H1 (cell line): ENCODE measurements around the gene MYO1F. TPM values are rescaled to one million over a fixed set of nuclear protein-coding genes. Genes with fewer than 3 reads are reported as not detected.
A peak's percentile ranks its signal among the peaks of the same experiment; 100 is the strongest.

ENCODE experiments used
- CTCF ChIA-PET: fragments of 300-600 bp; sonication (Branson Sonifier 250); formaldehyde crosslinking; loops from one replicate; lab custom pipeline; 2021; ENCODE audit not compliant: partially characterized antibody; lab: Charles Lee
- POLR2A ChIA-PET: fragments of 300-600 bp; sonication (Branson Sonifier 250); formaldehyde crosslinking; loops from one replicate; lab custom pipeline; 2021; ENCODE audit warnings: inconsistent platforms; ENCODE audit not compliant: partially characterized antibody; lab: Charles Lee
- DNase-seq, 2 experiments: peaks; one replicate each; pipeline versions ENCODE4 v3.0.0 to v3.0.0-alpha.2; 2010 to 2022; ENCODE audit warnings: low spot score in 2 of 2, low read depth in 1 of 2, mixed read lengths in 1 of 2
- FAIRE-seq: peaks from 2 replicates; lab custom pipeline; 2011; peaks lifted over from hg19 to GRCh38; lab: Jason Lieb, UNC
- H2AFZ ChIP-seq: 2 replicates; pipeline ENCODE4 v1.8.1; 2012; ENCODE audit warnings: low read length, inconsistent platforms
- H2AK5ac ChIP-seq: 2 replicates; pipeline ENCODE4 v1.6.1; 2013; ENCODE audit warnings: low read depth, low read length
- H2BK120ac ChIP-seq: replicated peaks from 2 replicates; pipeline ENCODE3; 2013; ENCODE audit warnings: low read depth, low read length, inconsistent platforms
- H2BK12ac ChIP-seq: 2 replicates; pipeline ENCODE4 v1.6.1; 2013; ENCODE audit warnings: low read depth, low read length
- H2BK15ac ChIP-seq: 2 replicates; pipeline ENCODE4 v1.6.1; 2013; ENCODE audit warnings: low read length
- H2BK20ac ChIP-seq: 2 replicates; pipeline ENCODE4 v1.6.1; 2013; ENCODE audit warnings: low read length
- H2BK5ac ChIP-seq: 2 replicates; pipeline ENCODE4 v1.6.1; 2013; ENCODE audit warnings: low read depth, low read length
- H3K14ac ChIP-seq: 2 replicates; pipeline ENCODE4 v1.6.1; 2013; ENCODE audit warnings: inconsistent platforms; ENCODE audit not compliant: insufficient read length
- H3K18ac ChIP-seq: 2 replicates; pipeline ENCODE4 v1.6.1; 2013; ENCODE audit warnings: low read length; ENCODE audit errors: extremely low read depth
- H3K23ac ChIP-seq: 2 replicates; pipeline ENCODE4 v1.6.1; 2013; ENCODE audit warnings: inconsistent platforms; ENCODE audit not compliant: insufficient read length
- H3K23me2 ChIP-seq: 2 replicates; pipeline ENCODE4 v1.6.1; 2013; ENCODE audit warnings: low read depth, low read length
- H3K27ac ChIP-seq: 2 replicates; pipeline ENCODE4 v1.6.1; 2011; ENCODE audit warnings: low read depth, low read length, inconsistent platforms
- H3K27me3 ChIP-seq, 4 experiments: replicated peaks in 1 of 4; 1 replicate in 1 of 4; 2 replicates in 3 of 4; pipeline versions ENCODE4 v1.6.1 to v1.8.1; 2011 to 2013; ENCODE audit warnings: low read length in 3 of 4, mild to moderate bottlenecking in 3 of 4, inconsistent platforms in 2 of 4, mixed read lengths in 2 of 4, moderate library complexity in 1 of 4; ENCODE audit not compliant: control insufficient read depth in 3 of 4, insufficient read depth in 3 of 4; ENCODE audit errors: extremely low read depth in 1 of 4
- H3K36me3 ChIP-seq, 4 experiments: 2 replicates each; pipeline versions ENCODE4 v1.6.1 to v1.8.1; 2011 to 2013; ENCODE audit warnings: mild to moderate bottlenecking in 4 of 4, low read length in 3 of 4, moderate library complexity in 2 of 4, control low read depth in 1 of 4, inconsistent platforms in 1 of 4; ENCODE audit not compliant: insufficient read depth in 4 of 4, control insufficient read depth in 2 of 4
- H3K4ac ChIP-seq: replicated peaks from 2 replicates; pipeline ENCODE3; 2013; ENCODE audit warnings: low read length, low read depth, mixed read lengths, inconsistent platforms; ENCODE audit not compliant: insufficient read length
- H3K4me1 ChIP-seq, 4 experiments: replicated peaks in 1 of 4; 1 replicate in 1 of 4; 2 replicates in 3 of 4; pipeline versions ENCODE4 v1.6.1 to v1.8.1; 2011 to 2013; ENCODE audit warnings: low read length in 3 of 4, inconsistent platforms in 2 of 4, mixed read lengths in 1 of 4; ENCODE audit not compliant: insufficient read depth in 4 of 4, control insufficient read depth in 3 of 4
- H3K4me2 ChIP-seq, 2 experiments: 2 replicates each; pipeline versions ENCODE4 v1.6.1 to v1.8.1; 2011 to 2013; ENCODE audit warnings: low read depth in 2 of 2, low read length in 2 of 2, control low read depth in 1 of 2, inconsistent platforms in 1 of 2, mild to moderate bottlenecking in 1 of 2; ENCODE audit not compliant: insufficient read depth in 1 of 2
- H3K4me3 ChIP-seq, 4 experiments: fragments of 200-600, 300-600 bp in 1 of 4; sonication (generic), shearing (Covaris generic), sonication (Bioruptor Twin) in 1 of 4; 2 replicates each; pipeline versions ENCODE4 v1.5.1 to v1.8.1; 2011 to 2016; ENCODE audit warnings: low read length in 4 of 4, low read depth in 3 of 4, control low read depth in 2 of 4, inconsistent platforms in 2 of 4, mild to moderate bottlenecking in 2 of 4, mixed read lengths in 1 of 4, moderate library complexity in 1 of 4; ENCODE audit not compliant: insufficient read depth in 2 of 4; ENCODE audit errors: extremely low read depth in 1 of 4
- H3K56ac ChIP-seq: replicated peaks from 2 replicates; pipeline ENCODE3; 2013; ENCODE audit warnings: low read depth, mild to moderate bottlenecking, mixed read lengths, low read length, inconsistent platforms; ENCODE audit not compliant: insufficient read length
- H3K79me1 ChIP-seq: 2 replicates; pipeline ENCODE4 v1.6.1; 2013; ENCODE audit warnings: low read depth, low read length, control low read depth
- H3K79me2 ChIP-seq, 2 experiments: 2 replicates each; pipeline versions ENCODE4 v1.6.1 to v1.8.1; 2012 to 2013; ENCODE audit warnings: low read length in 2 of 2, mild to moderate bottlenecking in 2 of 2, inconsistent platforms in 1 of 2; ENCODE audit not compliant: insufficient read depth in 2 of 2, control insufficient read depth in 1 of 2
- H3K9ac ChIP-seq, 4 experiments: replicated peaks in 1 of 4; 1 replicate in 1 of 4; 2 replicates in 3 of 4; pipeline versions ENCODE4 v1.6.1 to v1.8.1; 2011 to 2013; ENCODE audit warnings: low read depth in 3 of 4, low read length in 3 of 4, control low read depth in 2 of 4, mild to moderate bottlenecking in 2 of 4, moderate library complexity in 2 of 4, inconsistent platforms in 1 of 4; ENCODE audit errors: extremely low read depth in 1 of 4
- H3K9me3 ChIP-seq, 2 experiments: 2 replicates each; pipeline versions ENCODE4 v1.6.1 to v1.8.1; 2012 to 2013; ENCODE audit warnings: mild to moderate bottlenecking in 2 of 2, moderate library complexity in 2 of 2, control low read depth in 1 of 2, inconsistent platforms in 1 of 2, low read depth in 1 of 2, low read length in 1 of 2, mixed read lengths in 1 of 2; ENCODE audit not compliant: insufficient read depth in 2 of 2
- H4K20me1 ChIP-seq, 2 experiments: replicated peaks in 1 of 2; 2 replicates each; pipeline versions ENCODE3 to v1.8.1; 2011 to 2013; ENCODE audit warnings: inconsistent platforms in 2 of 2, low read length in 2 of 2, mild to moderate bottlenecking in 1 of 2; ENCODE audit not compliant: insufficient read depth in 2 of 2, control insufficient read depth in 1 of 2
- H4K5ac ChIP-seq: 2 replicates; pipeline ENCODE4 v1.6.1; 2013; ENCODE audit warnings: low read length, low read depth, mixed read lengths, inconsistent platforms; ENCODE audit not compliant: insufficient read length
- H4K8ac ChIP-seq: 2 replicates; pipeline ENCODE4 v1.8.0; 2013; ENCODE audit warnings: mild to moderate bottlenecking, moderate library complexity, low read length, inconsistent platforms; ENCODE audit not compliant: insufficient read depth; ENCODE audit errors: extremely low read depth
- H4K91ac ChIP-seq: replicated peaks from 2 replicates; pipeline ENCODE3; 2013; ENCODE audit warnings: low read length, mixed read lengths, inconsistent platforms; ENCODE audit not compliant: insufficient read length
- EGR1 ChIP-seq: IDR thresholded peaks from 2 replicates; pipeline ENCODE4 v1.6.1; 2011; ENCODE audit warnings: low read depth, low read length, borderline replicate concordance
- EP300 ChIP-seq, 2 experiments: IDR thresholded peaks; 1 replicate in 1 of 2; 2 replicates in 1 of 2; pipeline ENCODE4 v1.6.1; 2011 to 2012; ENCODE audit warnings: low read depth in 2 of 2, low read length in 2 of 2, mild to moderate bottlenecking in 2 of 2, borderline replicate concordance in 1 of 2, inconsistent platforms in 1 of 2, moderate library complexity in 1 of 2
- HDAC2 ChIP-seq, 2 experiments: fragments of 300-600 bp in 1 of 2; sonication (generic) in 1 of 2; IDR thresholded peaks; 2 replicates each; pipeline ENCODE4 v1.6.1; 2011 to 2012; ENCODE audit warnings: low read depth in 2 of 2, low read length in 2 of 2, mild to moderate bottlenecking in 2 of 2, moderate library complexity in 2 of 2, borderline replicate concordance in 1 of 2, inconsistent platforms in 1 of 2
- KDM4A ChIP-seq: IDR thresholded peaks from one replicate; pipeline ENCODE4 v1.7.1; 2012; ENCODE audit warnings: low read depth, mild to moderate bottlenecking, moderate library complexity, low read length, inconsistent platforms; ENCODE audit not compliant: severe bottlenecking
- KDM5A ChIP-seq: fragments of 200-600 bp; IDR thresholded peaks from 2 replicates; pipeline ENCODE4 v1.7.1; 2012; ENCODE audit warnings: mild to moderate bottlenecking, low read length, inconsistent platforms, mixed read lengths
- MAX ChIP-seq: IDR thresholded peaks from 2 replicates; pipeline ENCODE4 v1.6.1; 2012; ENCODE audit warnings: inconsistent platforms
- RBBP5 ChIP-seq: IDR thresholded peaks from 2 replicates; pipeline ENCODE4 v1.7.1; 2012; ENCODE audit warnings: low read depth, mild to moderate bottlenecking, inconsistent platforms, low read length, moderate library complexity, borderline replicate concordance
- SIN3A ChIP-seq, 2 experiments: IDR thresholded peaks in 1 of 2; conservative IDR thresholded peaks in 1 of 2; 2 replicates each; pipeline ENCODE4 v1.6.1; 2011 to 2012; ENCODE audit warnings: low read length in 2 of 2, improper control_type of control experiment in 1 of 2, low read depth in 1 of 2, mild to moderate bottlenecking in 1 of 2
- SIX5 ChIP-seq: IDR thresholded peaks from 2 replicates; pipeline ENCODE4 v1.6.1; 2011; ENCODE audit warnings: mild to moderate bottlenecking, low read depth, low read length
- SUZ12 ChIP-seq: fragments of 200-600 bp; sonication (generic); IDR thresholded peaks from 2 replicates; pipeline ENCODE4 v1.6.1; 2012; ENCODE audit warnings: mild to moderate bottlenecking, inconsistent platforms, low read length, moderate library complexity, mixed read lengths
- WGBS, 2 experiments: shearing (Covaris generic) in 1 of 2; methylation state at CpG; one replicate each; pipeline versions ENCODE4 v1.1.6 to v1.1.7; 2013 to 2015; ENCODE audit warnings: low lambda C conversion rate in 2 of 2, mixed read lengths in 2 of 2, inconsistent platforms in 1 of 2, low coverage in 1 of 2, missing lambda C conversion rate in 1 of 2; ENCODE audit not compliant: insufficient replicate concordance in 2 of 2, insufficient coverage in 1 of 2, insufficient read length in 1 of 2; ENCODE audit errors: extremely low coverage in 1 of 2, missing lambda C conversion rate in 1 of 2; 5-methylcytosine and 5-hydroxymethylcytosine counted together
- polyA plus RNA-seq, 7 experiments: library from polyadenylated mRNA; depleted of rRNA in 3 of 7; stranded (reverse) in 5 of 7; unstranded in 2 of 7; fragments of >200 nt in 5 of 7; fragments of 200-250 nt in 2 of 7; gene quantifications; 1 replicate in 5 of 7; 2 replicates in 1 of 7; 4 replicates in 1 of 7; pipeline versions ENCODE4 v1.2.1 to v1.2.3, GENCODE V29; 2011 to 2013; ENCODE audit warnings: missing spikeins in 2 of 7, mixed read lengths in 2 of 7
- total RNA-seq: library from RNA; stranded (reverse); fragmentation: NEBNext Ultra II Directional; extraction: Animal tissue kit (Norgen Biotek cat#: 25700); gene quantifications from 2 replicates; pipeline ENCODE4 v1.2.1, GENCODE V29; 2021

The MYO1F gene
- total and polyA plus RNA-seq, 2 of the 8 experiments (the other 6 are each of a cell fraction or from before 2014, with no cell fraction given): 1.4 to 4.6 TPM

GRCh38 chr19:8576273-8576993 lies 809 bp downstream of the MYO1F start:
- H2BK20ac ChIP-seq: peak overlapping the region; percentile 64; the same call in 1 of the 2 replicates
- TF ChIP-seq KDM5A (no peak), MAX (no peak), HDAC2 (IDR thresholded peaks at IDR 0.05; ENCODE audit: borderline replicate concordance in 1 of 2, low read depth in 2 of 2, low read length in 2 of 2) (no peak), EP300 (IDR thresholded peaks at IDR 0.05; ENCODE audit: borderline replicate concordance in 1 of 2, low read depth in 2 of 2, low read length in 2 of 2) (no peak), SUZ12 (no peak), SIN3A (conservative IDR thresholded peaks at IDR 0.05 in 1 of 2, IDR thresholded peaks at IDR 0.05 in 1 of 2; ENCODE audit: low read depth in 1 of 2, low read length in 2 of 2) (no peak), SIX5 (no peak), RBBP5 (no peak), EGR1 (no peak), KDM4A (no peak)
- CTCF ChIA-PET: interaction anchor here (0.5 to 6.8 kb wide), 7 partner anchors 12 to 127 kb away, joined by 3 to 68 read pairs (median 6); no protein-coding TSS in a partner anchor
- H3K9me3 ChIP-seq: no peaks in the 10 kb centered on the region
- H3K79me1 ChIP-seq: no peaks in the 10 kb centered on the region; the same call in 1 of the 2 replicates
- H3K4ac ChIP-seq: no peak overlapping the region
- peak overlapping the region; percentile 85; the same call in 1 of the 2 replicates for H2BK12ac ChIP-seq
- 0 out of 2 replicates have a peak overlapping the region, but pooled peaks have one; percentile 2 for H2AK5ac ChIP-seq
- H3K4me1 ChIP-seq: peaks cover 0 to 12% (median 2%) of the 10 kb centered on the region in 4 experiments; a peak in 3 of 7 replicates
- peaks cover 5% of the 10 kb centered on the region; the same call in 1 of the 2 replicates for H3K23me2 ChIP-seq
- no peak overlapping the region for H2AFZ ChIP-seq
- no peak for DNase-seq
- H3K14ac ChIP-seq: no peak overlapping the region
- no peak overlapping the region for H4K8ac ChIP-seq
- H2BK5ac ChIP-seq: peak overlapping the region; percentile 55; the same call in 1 of the 2 replicates
- no peak for FAIRE-seq
- H3K4me2 ChIP-seq: 0 out of 4 replicates have a peak overlapping the region, but pooled peaks of 1 of the 2 experiments have one; percentile 16
- no peak overlapping the region for H4K5ac ChIP-seq
- H3K23ac ChIP-seq: no peak overlapping the region
- H3K18ac ChIP-seq: peak overlapping the region; percentile 9; the same call in 1 of the 2 replicates
- peak overlapping the region; percentile 73; the same call in 1 of the 2 replicates for H2BK15ac ChIP-seq
- H4K20me1 ChIP-seq: no peaks in the 10 kb centered on the region
- no peaks in the 10 kb centered on the region for H3K27me3 ChIP-seq
- 91% methylated on average over 19 of the region's 19 CpGs; no CpG with 5 or more reads in 1 of the 2 experiments for WGBS, 2 experiments
- H3K56ac ChIP-seq: no peak overlapping the region
- POLR2A ChIA-PET: interaction anchor here (0.9 to 2.7 kb wide), 3 partner anchors 11 to 132 kb away, joined by 3 to 13 read pairs (median 3); partner anchors contain the start of gene HNRNPM
- no peak overlapping the region for H3K9ac ChIP-seq
- H3K27ac ChIP-seq: no peak overlapping the region
- H2BK120ac ChIP-seq: no peak overlapping the region
- H4K91ac ChIP-seq: peak overlapping the region; percentile 20
- H3K36me3 ChIP-seq: no peaks in the 10 kb centered on the region
- H3K79me2 ChIP-seq: no peaks in the 10 kb centered on the region
- no peak overlapping the region for H3K4me3 ChIP-seq
